ENCODE results near the gene UGT1A6. TPM values are rescaled to one million over a fixed set of nuclear protein-coding genes. Genes with fewer than 3 reads are reported as not detected.

UGT1A6 gene
- total RNA-seq, 1 experiment from 2014 or later = not detected

- no peaks in the 10 kb centered on the region for H3K36me3 Mint-ChIP-seq
- CTCF ChIA-PET = no interaction called here
- H3K27me3 Mint-ChIP-seq (ENCODE audit: low read depth) = no peaks in the 10 kb centered on the region; the same call in 1 of the 2 replicates
- no peak overlapping the region for H3K27ac Mint-ChIP-seq
- DNase-seq (ENCODE audit: low spot score) = no peak
- TF ChIP-seq ZNF671 (CRISPR knock-in tag; IDR thresholded peaks at IDR 0.05) (no peak), SOX15 (CRISPR knock-in tag; IDR thresholded peaks at IDR 0.05) (no peak), OVOL2 (CRISPR knock-in tag; IDR thresholded peaks at IDR 0.05; ENCODE audit: borderline replicate concordance) (no peak)
- H3K4me3 Mint-ChIP-seq = no peak overlapping the region
- POLR2A ChIA-PET = no interaction called here
- H3K4me1 Mint-ChIP-seq = no peaks in the 10 kb centered on the region
- peaks cover 11% of the 10 kb centered on the region for H3K9me3 Mint-ChIP-seq
- ATAC-seq = no peak
Observed at GRCh38 chr2:233799087-233799665, 106.5 kb downstream of the UGT1A6 start.

GRCh38 chr2:233799716-233800115 is 107.0 kb downstream of the UGT1A6 start:
- CTCF ChIA-PET = no interaction called here
- TF ChIP-seq GTF2I (CRISPR knock-in tag; conservative IDR thresholded peaks at IDR 0.05) = no peak
- TF ChIP-seq ZNF263 (CRISPR knock-in tag; IDR thresholded peaks at IDR 0.05; ENCODE audit: low read depth) = no peak
- no peak for TF ChIP-seq ETV6 (CRISPR knock-in tag; IDR thresholded peaks at IDR 0.05)
- TF ChIP-seq ZNF232 (CRISPR knock-in tag; IDR thresholded peaks at IDR 0.05) = no peak
- TF ChIP-seq ATF6 (CRISPR knock-in tag; IDR thresholded peaks at IDR 0.05) = no peak
- TF ChIP-seq ZNF317 (CRISPR knock-in tag; IDR thresholded peaks at IDR 0.05; ENCODE audit: borderline replicate concordance, low read depth) = no peak
- TF ChIP-seq MLX (CRISPR knock-in tag; IDR thresholded peaks at IDR 0.05) = no peak
- no peak for TF ChIP-seq ZBTB21 (CRISPR knock-in tag; IDR thresholded peaks at IDR 0.05; ENCODE audit: borderline replicate concordance)
- no peak for TF ChIP-seq CDX4 (CRISPR knock-in tag; IDR thresholded peaks at IDR 0.05; ENCODE audit: borderline replicate concordance)
- TF ChIP-seq ZNF532 (CRISPR knock-in tag; IDR thresholded peaks at IDR 0.05; ENCODE audit: borderline replicate concordance) = no peak
- TF ChIP-seq IRF2 (CRISPR knock-in tag; IDR thresholded peaks at IDR 0.05; ENCODE audit: borderline replicate concordance, low read depth) = no peak
- TF ChIP-seq PRDM15 (CRISPR knock-in tag; IDR thresholded peaks at IDR 0.05) = no peak
- TF ChIP-seq IRF1 (CRISPR knock-in tag; IDR thresholded peaks at IDR 0.05) = no peak
- no peak for TF ChIP-seq PRRX2 (CRISPR knock-in tag; IDR thresholded peaks at IDR 0.05)
- TF ChIP-seq GRHL2 (CRISPR knock-in tag; IDR thresholded peaks at IDR 0.05; ENCODE audit: insufficient replicate concordance, severe bottlenecking) = no peak
- no peak for TF ChIP-seq ZBTB43 (CRISPR knock-in tag; IDR thresholded peaks at IDR 0.05)
- no peak for TF ChIP-seq ZNF138 (CRISPR knock-in tag; conservative IDR thresholded peaks at IDR 0.05)
- TF ChIP-seq ZNF423 (CRISPR knock-in tag; IDR thresholded peaks at IDR 0.05) = no peak
- H3K4me3 Mint-ChIP-seq = no peak overlapping the region
- no peak for ATAC-seq
- no peaks in the 10 kb centered on the region for H3K4me1 Mint-ChIP-seq
- peaks cover 13% of the 10 kb centered on the region for H3K9me3 Mint-ChIP-seq
- POLR2A ChIA-PET = no interaction called here
- H3K36me3 Mint-ChIP-seq = no peaks in the 10 kb centered on the region
- DNase-seq (ENCODE audit: low spot score) = no peak
- H3K27ac Mint-ChIP-seq = no peak overlapping the region
- no peaks in the 10 kb centered on the region; the same call in 1 of the 2 replicates for H3K27me3 Mint-ChIP-seq (ENCODE audit: low read depth)
